ENCODE measurements around the gene HOXA6. TPM values are rescaled to one million over a fixed set of nuclear protein-coding genes. Genes with fewer than 3 reads are reported as not detected.
A peak's percentile ranks its signal among the peaks of the same experiment; 100 is the strongest.

Gene HOXA6
- total and polyA plus RNA-seq, 4 donors: 0.97 to 7.6 (median 6.3) TPM; not detected in 1

- ATAC-seq (ENCODE audit: low FRiP score) (peak; percentile 4), DNase-seq (peak in 1 of 2 donors; percentile 49)
- H3K36me3 ChIP-seq (ENCODE audit: control insufficient read depth in 1 of 2, insufficient read depth in 2 of 2, low read length in 1 of 2): no peaks in the 10 kb centered on the region
- peak overlapping the region; percentile 1 to 28 for H3K4me3 ChIP-seq (ENCODE audit: low read length in 2 of 2)
- H3K9me3 ChIP-seq (ENCODE audit: control insufficient read depth, low read length): no peaks in the 10 kb centered on the region
- WGBS, 2 donors: 18 to 24% methylated on average over 47 of the region's 47 CpGs
- no peaks in the 10 kb centered on the region for H3K27me3 ChIP-seq (ENCODE audit: control insufficient read depth in 1 of 2, insufficient read depth in 2 of 2, low read length in 1 of 2)
- H3K27ac ChIP-seq (ENCODE audit: low read depth in 1 of 2, low read length in 2 of 2): peak overlapping the region; percentile 86 to 96
- intact Hi-C loops (cut with DNase I): no loop called here
- H3K4me1 ChIP-seq (ENCODE audit: control insufficient read depth in 1 of 2, insufficient read depth in 2 of 2, low read length in 2 of 2): peaks cover 0 to 6% of the 10 kb centered on the region in 2 donors
Observed at GRCh38 chr7:27107391-27108381, 39.9 kb downstream of the HOXA6 start.

- Histone ChIP-seq H3K4me1 (ENCODE audit: control insufficient read depth in 1 of 2, insufficient read depth in 2 of 2, low read length in 2 of 2) (peaks cover 0 to 6% of the 10 kb centered on the region in 2 donors), H3K36me3 (ENCODE audit: control insufficient read depth in 1 of 2, insufficient read depth in 2 of 2, low read length in 1 of 2) (no peaks in the 10 kb centered on the region), H3K27ac (ENCODE audit: low read depth in 1 of 2, low read length in 2 of 2) (peak overlapping the region; percentile 92 to 95), H3K4me3 (ENCODE audit: low read length in 2 of 2) (peak overlapping the region; percentile 18 to 51), H3K9me3 (ENCODE audit: control insufficient read depth, low read length) (no peaks in the 10 kb centered on the region), H3K27me3 (ENCODE audit: control insufficient read depth in 1 of 2, insufficient read depth in 2 of 2, low read length in 1 of 2) (no peaks in the 10 kb centered on the region)
- WGBS, 2 donors: 6 to 11% methylated on average over 14 of the region's 14 CpGs
- no peak for ATAC-seq (ENCODE audit: low FRiP score)
- intact Hi-C loops (cut with DNase I): no loop called here
- DNase-seq: no peak
Observed at GRCh38 chr7:27106901-27107240, 40.7 kb downstream of the HOXA6 start.

- intact Hi-C loops (cut with DNase I): no loop called here
- DNase-seq (peak; percentile 50 to 79), ATAC-seq (ENCODE audit: low FRiP score) (no peak)
- Histone ChIP-seq H3K4me1 (ENCODE audit: control insufficient read depth in 1 of 2, insufficient read depth in 2 of 2, low read length in 2 of 2) (peaks cover 0 to 6% of the 10 kb centered on the region in 2 donors), H3K4me3 (ENCODE audit: low read length in 2 of 2) (peak overlapping the region; percentile 18 to 51), H3K27ac (ENCODE audit: low read depth in 1 of 2, low read length in 2 of 2) (peak overlapping the region; percentile 92 to 95), H3K27me3 (ENCODE audit: control insufficient read depth in 1 of 2, insufficient read depth in 2 of 2, low read length in 1 of 2) (no peaks in the 10 kb centered on the region), H3K36me3 (ENCODE audit: control insufficient read depth in 1 of 2, insufficient read depth in 2 of 2, low read length in 1 of 2) (no peaks in the 10 kb centered on the region), H3K9me3 (ENCODE audit: control insufficient read depth, low read length) (no peaks in the 10 kb centered on the region)
- WGBS, 2 donors: 1 to 8% methylated on average over 44 of the region's 44 CpGs
Observed at GRCh38 chr7:27106181-27106900, 41.2 kb downstream of the HOXA6 start.

- no peaks in the 10 kb centered on the region for H3K9me3 ChIP-seq (ENCODE audit: control insufficient read depth, low read length)
- 61 to 66% methylated on average over 13 of the region's 13 CpGs for WGBS, 2 donors
- intact Hi-C loops (cut with DNase I): no loop called here
- DNase-seq (no peak), ATAC-seq (ENCODE audit: low FRiP score) (no peak)
- peak overlapping the region; percentile 50 to 92 for H3K27ac ChIP-seq (ENCODE audit: low read depth in 1 of 2, low read length in 2 of 2)
- peaks cover 0 to 6% of the 10 kb centered on the region in 2 donors for H3K4me1 ChIP-seq (ENCODE audit: control insufficient read depth in 1 of 2, insufficient read depth in 2 of 2, low read length in 2 of 2)
- no peaks in the 10 kb centered on the region for H3K36me3 ChIP-seq (ENCODE audit: control insufficient read depth in 1 of 2, insufficient read depth in 2 of 2, low read length in 1 of 2)
- H3K4me3 ChIP-seq (ENCODE audit: low read length in 2 of 2): no peak overlapping the region
- H3K27me3 ChIP-seq (ENCODE audit: control insufficient read depth in 1 of 2, insufficient read depth in 2 of 2, low read length in 1 of 2): no peaks in the 10 kb centered on the region
Observed at GRCh38 chr7:27105301-27106031, 42.1 kb downstream of the HOXA6 start.

- intact Hi-C loops (cut with DNase I): loop anchor here in 1 of 2 donors (5.0 kb wide), 1 partner anchor 242 kb away; the partner anchor contains the start of gene SKAP2
Observed at GRCh38 chr7:27104341-27105058, 43.1 kb downstream of the HOXA6 start.

GRCh38 chr7:27103489-27104226 is 43.9 kb downstream of the HOXA6 start:
- Histone ChIP-seq H3K9me3 (ENCODE audit: control insufficient read depth, low read length) (no peaks in the 10 kb centered on the region), H3K27ac (ENCODE audit: low read depth in 1 of 2, low read length in 2 of 2) (peak overlapping the region; percentile 87 to 100), H3K4me1 (ENCODE audit: control insufficient read depth in 1 of 2, insufficient read depth in 2 of 2, low read length in 2 of 2) (no peaks in the 10 kb centered on the region), H3K36me3 (ENCODE audit: control insufficient read depth in 1 of 2, insufficient read depth in 2 of 2, low read length in 1 of 2) (no peaks in the 10 kb centered on the region), H3K4me3 (ENCODE audit: low read length in 2 of 2) (peak overlapping the region; percentile 24 to 78), H3K27me3 (ENCODE audit: control insufficient read depth in 1 of 2, insufficient read depth in 2 of 2, low read length in 1 of 2) (no peaks in the 10 kb centered on the region)
- DNase-seq (peak in 1 of 2 donors; percentile 50), ATAC-seq (ENCODE audit: low FRiP score) (no peak)
- WGBS, 2 donors: 10 to 13% methylated on average over 35 of the region's 35 CpGs
- intact Hi-C loops (cut with DNase I): loop anchor here in 1 of 2 donors (5.0 kb wide), 1 partner anchor 241 kb away; the partner anchor contains the start of gene SKAP2

More at GRCh38 chr7:27104341-27105058, 43.1 kb downstream of the HOXA6 start:
- Histone ChIP-seq H3K4me3 (ENCODE audit: low read length in 2 of 2) (peak overlapping the region in 1 of 2 donors; percentile 1), H3K4me1 (ENCODE audit: control insufficient read depth in 1 of 2, insufficient read depth in 2 of 2, low read length in 2 of 2) (peaks cover 0 to 1% of the 10 kb centered on the region in 2 donors), H3K27ac (ENCODE audit: low read depth in 1 of 2, low read length in 2 of 2) (peak overlapping the region; percentile 87 to 100), H3K9me3 (ENCODE audit: control insufficient read depth, low read length) (no peaks in the 10 kb centered on the region), H3K36me3 (ENCODE audit: control insufficient read depth in 1 of 2, insufficient read depth in 2 of 2, low read length in 1 of 2) (no peaks in the 10 kb centered on the region), H3K27me3 (ENCODE audit: control insufficient read depth in 1 of 2, insufficient read depth in 2 of 2, low read length in 1 of 2) (no peaks in the 10 kb centered on the region)
- 4 to 8% methylated on average over 13 of the region's 13 CpGs for WGBS, 2 donors
- peak in 1 of 2 donors; percentile 57 for DNase-seq
- ATAC-seq (ENCODE audit: low FRiP score): no peak

- intact Hi-C loops (cut with DNase I): loop anchor here in 1 of 2 donors (5.0 kb wide), 1 partner anchor 241 kb away; the partner anchor contains the start of gene SKAP2
- ATAC-seq (ENCODE audit: low FRiP score) (peak; percentile 49), DNase-seq (peak; percentile 66 to 72)
- Histone ChIP-seq H3K36me3 (ENCODE audit: control insufficient read depth in 1 of 2, insufficient read depth in 2 of 2, low read length in 1 of 2) (no peaks in the 10 kb centered on the region), H3K4me1 (ENCODE audit: control insufficient read depth in 1 of 2, insufficient read depth in 2 of 2, low read length in 2 of 2) (no peaks in the 10 kb centered on the region), H3K27ac (ENCODE audit: low read depth in 1 of 2, low read length in 2 of 2) (peak within 1 kb of the TSS; percentile 93 to 100), H3K27me3 (ENCODE audit: control insufficient read depth in 1 of 2, insufficient read depth in 2 of 2, low read length in 1 of 2) (no peaks in the 10 kb centered on the region), H3K9me3 (ENCODE audit: control insufficient read depth, low read length) (no peaks in the 10 kb centered on the region), H3K4me3 (ENCODE audit: low read length in 2 of 2) (peak within 1 kb of the TSS; percentile 24 to 78)
- WGBS, 2 donors: 3 to 6% methylated on average over 29 of the region's 29 CpGs
Observed at GRCh38 chr7:27102581-27103442, 44.8 kb downstream of the HOXA6 start, which contains the start of gene HOXA2. TSS of gene HOXA2 (minus strand) at chr7:27102683. CDS start at chr7:27102500, 183 bp downstream.

Measured in aorta (tissue), 5 donors.